Activated T-cell treated with anti-CD3 and anti-CD28 coated beads, Interleukin-2, amount 50 U/mL, for 4 hours (primary cell): Measurements from ENCODE around the gene NCKIPSD. TPM values are rescaled to one million over a fixed set of nuclear protein-coding genes. Genes with fewer than 3 reads are reported as not detected.

Experiments used
- total RNA-seq, 3 donors: library from RNA; stranded (reverse); gene quantifications; one replicate each; pipeline ENCODE4 v1.2.1, GENCODE V29; 2021

The NCKIPSD gene
- total RNA-seq, 3 donors from 2014 or later: 21.3 to 24.3 (median 22.0) TPM

Other genes starting within 250 kb of the NCKIPSD start
- gene CCDC51, start 245.8 kb downstream of the NCKIPSD start, total RNA-seq: 10 to 100 TPM; 21.7 to 29.4 (median 24.7) TPM
- gene TMA7, start 245.7 kb downstream of the NCKIPSD start, total RNA-seq: 100 to 1,000 TPM; 306 to 337 (median 326) TPM
- 10 to 100 TPM; 17.3 to 17.6 (median 17.5) TPM for gene ATRIP, start 239.2 kb downstream of the NCKIPSD start, total RNA-seq
- 10 to 100 TPM; 59.9 to 88.8 (median 62.7) TPM for gene SHISA5, start 181.7 kb downstream of the NCKIPSD start, total RNA-seq
- under 1 TPM; 0.65 to 0.92 (median 0.78) TPM for gene PFKFB4, start 129.1 kb downstream of the NCKIPSD start, total RNA-seq
- gene UCN2, start 122.1 kb downstream of the NCKIPSD start, total RNA-seq: under 1 TPM in 1 of 3 donors, not detected in 2; 0.13 TPM
- gene COL7A1, start 90.6 kb downstream of the NCKIPSD start, total RNA-seq: under 1 TPM; 0.38 to 0.53 (median 0.40) TPM
- 100 to 1,000 TPM; 178 to 200 (median 193) TPM for gene UQCRC1, start 76.3 kb downstream of the NCKIPSD start, total RNA-seq
- not detected for gene TMEM89, start 64.1 kb downstream of the NCKIPSD start, total RNA-seq
- 10 to 100 TPM; 14.4 to 17.5 (median 17.2) TPM for gene SLC26A6, start 50.5 kb downstream of the NCKIPSD start, total RNA-seq
- 10 to 100 TPM; 11.0 to 15.0 (median 12.3) TPM for gene CELSR3, start 23.0 kb downstream of the NCKIPSD start, total RNA-seq
- gene IP6K2, start 31.3 kb upstream of the NCKIPSD start, total RNA-seq: 10 to 100 TPM; 39.9 to 45.9 (median 45.8) TPM
- 10 to 100 TPM; 60.7 to 75.9 (median 70.7) TPM for gene PRKAR2A, start 162.0 kb upstream of the NCKIPSD start, total RNA-seq
- gene SLC25A20, start 213.0 kb upstream of the NCKIPSD start, total RNA-seq: 10 to 100 TPM; 13.9 to 19.0 (median 17.5) TPM
- 100 to 1,000 TPM; 144 to 161 (median 146) TPM for gene ARIH2, start 232.9 kb upstream of the NCKIPSD start, total RNA-seq